Activated T-cell treated with anti-CD3 and anti-CD28 coated beads, Interleukin-2, amount 50 U/mL, for 72 hours (primary cell): ENCODE data around the gene ILF3. TPM values are rescaled to one million over a fixed set of nuclear protein-coding genes. Genes with fewer than 3 reads are reported as not detected.

ENCODE experiments used
- ATAC-seq, 2 donors: fragments of 150-1000 bp; cut with Tn5 transposase; replicated peaks in 1 of 2; 2 replicates each; pipeline ENCODE4 v1.10.0; 2021; ENCODE audit warnings: moderate library complexity in 2 of 2, mild to moderate bottlenecking in 1 of 2
- DNase-seq, 2 donors: peaks; one replicate each; pipeline ENCODE4 v3.0.0; 2021 to 2022; ENCODE audit warnings: mixed read lengths in 1 of 2
- H3K27ac Mint-ChIP-seq: one replicate; pipeline ENCODE4 v1.8.0; 2022; ENCODE audit warnings: mild to moderate bottlenecking, moderate library complexity, mixed read lengths
- H3K27me3 Mint-ChIP-seq: one replicate; pipeline ENCODE4 v1.8.0; 2022; ENCODE audit warnings: low read depth, mixed read lengths
- H3K36me3 Mint-ChIP-seq, 2 donors: one replicate each; pipeline ENCODE4 v1.8.0; 2022; ENCODE audit warnings: mixed read lengths in 2 of 2, mild to moderate bottlenecking in 1 of 2; ENCODE audit not compliant: insufficient read depth in 2 of 2
- H3K4me1 Mint-ChIP-seq: one replicate; pipeline ENCODE4 v1.8.0; 2022; ENCODE audit warnings: low read depth, mixed read lengths
- H3K4me3 Mint-ChIP-seq, 2 donors: one replicate each; pipeline ENCODE4 v1.8.0; 2022; ENCODE audit warnings: mild to moderate bottlenecking in 2 of 2, mixed read lengths in 2 of 2, moderate library complexity in 2 of 2
- H3K9me3 Mint-ChIP-seq, 2 donors: one replicate each; pipeline ENCODE4 v1.8.0; 2022; ENCODE audit warnings: mixed read lengths in 2 of 2
- total RNA-seq, 2 donors: library from RNA; stranded (reverse); gene quantifications; one replicate each; pipeline ENCODE4 v1.2.3, GENCODE V29; 2022

The ILF3 gene
- total RNA-seq, 2 donors from 2014 or later, result 297 to 311 TPM

- peaks cover 4 to 11% of the 10 kb centered on the region in 2 donors for H3K36me3 Mint-ChIP-seq
- DNase-seq (no peak), ATAC-seq (no peak)
- no peaks in the 10 kb centered on the region for H3K27me3 Mint-ChIP-seq
- H3K4me1 Mint-ChIP-seq, result peaks cover 41% of the 10 kb centered on the region
- H3K27ac Mint-ChIP-seq, result no peak overlapping the region
- H3K4me3 Mint-ChIP-seq, result peak overlapping the region; percentile 29 to 55
- H3K9me3 Mint-ChIP-seq, result no peaks in the 10 kb centered on the region
Measured at GRCh38 chr19:10720607-10721125, 66.5 kb downstream of the ILF3 start.

DNA sequence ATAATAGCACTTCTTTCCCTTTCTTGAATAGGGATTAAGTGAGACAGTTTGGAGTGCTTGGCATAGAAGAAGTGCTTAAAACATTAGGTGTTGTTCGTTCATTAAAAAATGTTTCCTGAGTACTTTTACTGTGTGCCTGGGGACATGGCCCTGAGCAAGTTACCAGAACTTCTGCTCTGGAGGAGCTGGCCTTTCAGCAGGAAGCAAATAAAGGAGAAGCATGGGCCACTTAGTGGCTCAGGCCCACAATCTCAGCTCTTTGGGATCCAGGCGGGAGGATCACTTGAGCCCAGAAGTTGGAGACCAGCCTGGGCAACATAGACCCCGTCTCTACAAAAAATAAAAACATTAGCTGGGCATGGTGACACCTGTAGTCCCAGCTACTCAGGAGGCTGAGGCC, 69.4 kb downstream of the ILF3 start:
- Mint-ChIP-seq H3K9me3 (no peaks in the 10 kb centered on the region), H3K27me3 (no peaks in the 10 kb centered on the region), H3K4me3 (no peak overlapping the region), H3K4me1 (peaks cover 53% of the 10 kb centered on the region), H3K36me3 (peaks cover 7 to 11% of the 10 kb centered on the region in 2 donors), H3K27ac (peak overlapping the region; percentile 15)
- ATAC-seq (no peak), DNase-seq (no peak)

- no peaks in the 10 kb centered on the region for H3K27me3 Mint-ChIP-seq
- DNase-seq (no peak), ATAC-seq (no peak)
- H3K36me3 Mint-ChIP-seq, result peaks cover 3 to 10% of the 10 kb centered on the region in 2 donors
- H3K4me3 Mint-ChIP-seq, result no peak overlapping the region
- peak overlapping the region; percentile 5 for H3K27ac Mint-ChIP-seq
- no peaks in the 10 kb centered on the region for H3K9me3 Mint-ChIP-seq
- peaks cover 50% of the 10 kb centered on the region for H3K4me1 Mint-ChIP-seq
Measured at GRCh38 chr19:10724573-10725071, 70.5 kb downstream of the ILF3 start.

DNA sequence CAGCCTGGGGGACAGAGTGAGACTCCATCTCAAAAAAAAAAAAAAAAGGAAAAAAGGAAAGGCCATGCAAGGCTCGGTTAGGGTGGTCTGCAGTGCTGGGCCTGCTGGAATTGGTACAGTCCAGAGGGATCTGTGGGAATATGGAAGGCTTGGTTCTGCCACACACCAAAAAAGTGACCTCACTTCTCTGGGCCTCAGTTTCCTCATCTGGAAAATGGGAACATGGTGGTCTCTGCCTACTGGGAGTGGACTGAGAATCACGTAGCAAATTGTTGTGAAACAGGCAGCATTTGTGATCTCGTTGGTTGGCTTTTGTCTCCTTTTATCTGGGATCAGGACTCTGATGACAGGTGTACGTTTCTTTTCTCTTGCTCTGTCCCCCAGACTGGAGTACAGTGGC, 71.3 kb downstream of the ILF3 start:
- Mint-ChIP-seq H3K9me3 (no peaks in the 10 kb centered on the region), H3K27me3 (no peaks in the 10 kb centered on the region), H3K27ac (no peak overlapping the region), H3K4me1 (peaks cover 51% of the 10 kb centered on the region), H3K36me3 (peaks cover 3 to 10% of the 10 kb centered on the region in 2 donors), H3K4me3 (no peak overlapping the region)
- ATAC-seq, result no peak
- no peak for DNase-seq

GRCh38 chr19:10726268-10726667, 72.1 kb downstream of the ILF3 start:
- Mint-ChIP-seq H3K36me3 (peaks cover 3 to 9% of the 10 kb centered on the region in 2 donors), H3K9me3 (no peaks in the 10 kb centered on the region), H3K27ac (no peak overlapping the region), H3K4me3 (no peak overlapping the region), H3K27me3 (no peaks in the 10 kb centered on the region), H3K4me1 (peaks cover 54% of the 10 kb centered on the region)
- no peak for ATAC-seq
- DNase-seq, result no peak

- Mint-ChIP-seq H3K27ac (no peak overlapping the region), H3K4me3 (no peak overlapping the region), H3K9me3 (no peaks in the 10 kb centered on the region), H3K27me3 (no peaks in the 10 kb centered on the region), H3K36me3 (peaks cover 3 to 9% of the 10 kb centered on the region in 2 donors), H3K4me1 (peaks cover 60% of the 10 kb centered on the region)
- no peak for ATAC-seq
- no peak for DNase-seq
Measured at GRCh38 chr19:10727685-10728201, 73.6 kb downstream of the ILF3 start.

- H3K4me3 Mint-ChIP-seq, result no peak overlapping the region
- ATAC-seq (no peak), DNase-seq (no peak)
- no peaks in the 10 kb centered on the region for H3K27me3 Mint-ChIP-seq
- no peaks in the 10 kb centered on the region for H3K9me3 Mint-ChIP-seq
- H3K36me3 Mint-ChIP-seq, result peaks cover 3% of the 10 kb centered on the region in 2 donors
- H3K4me1 Mint-ChIP-seq, result peaks cover 57% of the 10 kb centered on the region
- no peak overlapping the region for H3K27ac Mint-ChIP-seq
Measured at GRCh38 chr19:10729411-10729810, 75.3 kb downstream of the ILF3 start.

DNA sequence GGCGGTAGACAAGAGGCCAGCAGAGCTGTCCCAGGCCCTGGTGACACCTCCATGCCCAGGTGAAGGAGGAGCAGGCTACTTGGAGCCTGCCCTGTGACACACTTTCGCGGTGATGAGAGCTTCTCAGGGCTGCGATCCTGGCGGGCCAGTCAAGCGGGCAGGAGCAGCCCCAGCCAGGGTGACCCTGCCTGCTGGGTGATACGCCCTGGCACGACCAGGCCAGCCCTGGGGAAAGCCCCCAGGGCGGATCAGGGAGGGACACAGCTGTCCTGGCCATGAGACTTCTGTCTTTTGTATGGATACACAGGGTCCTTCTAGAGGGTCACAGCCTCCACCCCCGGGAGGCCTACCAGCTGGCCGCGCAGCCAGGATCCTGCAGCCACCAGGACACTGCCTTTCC, 76.8 kb downstream of the ILF3 start:
- ATAC-seq, result no peak
- DNase-seq, result no peak

DNA sequence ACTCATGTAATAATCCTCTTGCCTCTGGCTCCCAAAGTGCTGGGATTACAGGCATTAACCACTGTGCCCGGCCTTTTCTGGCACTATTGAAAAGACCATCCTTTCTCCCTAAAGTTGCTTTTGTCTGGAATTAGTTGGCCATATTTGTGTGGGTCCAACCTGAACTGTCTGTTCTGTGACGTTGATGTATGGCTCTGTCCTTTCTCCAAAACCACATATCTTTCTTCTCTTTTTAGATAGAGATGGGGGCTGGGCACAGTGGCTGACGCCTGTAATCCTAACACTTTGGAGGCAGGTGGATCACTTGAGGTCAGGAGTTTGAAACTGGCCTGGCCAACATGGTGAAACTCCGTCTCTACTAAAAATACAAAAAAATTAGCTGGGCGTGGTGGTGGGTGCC, 81.6 kb downstream of the ILF3 start:
- DNase-seq, result no peak
- no peak overlapping the region for H3K27ac Mint-ChIP-seq
- H3K36me3 Mint-ChIP-seq, result peaks cover 5 to 16% of the 10 kb centered on the region in 2 donors
- H3K27me3 Mint-ChIP-seq, result no peaks in the 10 kb centered on the region
- no peak overlapping the region for H3K4me3 Mint-ChIP-seq
- no peaks in the 10 kb centered on the region for H3K9me3 Mint-ChIP-seq
- peaks cover 57% of the 10 kb centered on the region for H3K4me1 Mint-ChIP-seq
- ATAC-seq, result no peak

More for the DNA sequence above, 76.8 kb downstream of the ILF3 start:
- peaks cover 3 to 7% of the 10 kb centered on the region in 2 donors for H3K36me3 Mint-ChIP-seq
- peaks cover 58% of the 10 kb centered on the region for H3K4me1 Mint-ChIP-seq
- H3K27ac Mint-ChIP-seq, result peak overlapping the region; percentile 96
- H3K27me3 Mint-ChIP-seq, result no peaks in the 10 kb centered on the region
- H3K4me3 Mint-ChIP-seq, result peak overlapping the region; percentile 77
- no peaks in the 10 kb centered on the region for H3K9me3 Mint-ChIP-seq

DNA sequence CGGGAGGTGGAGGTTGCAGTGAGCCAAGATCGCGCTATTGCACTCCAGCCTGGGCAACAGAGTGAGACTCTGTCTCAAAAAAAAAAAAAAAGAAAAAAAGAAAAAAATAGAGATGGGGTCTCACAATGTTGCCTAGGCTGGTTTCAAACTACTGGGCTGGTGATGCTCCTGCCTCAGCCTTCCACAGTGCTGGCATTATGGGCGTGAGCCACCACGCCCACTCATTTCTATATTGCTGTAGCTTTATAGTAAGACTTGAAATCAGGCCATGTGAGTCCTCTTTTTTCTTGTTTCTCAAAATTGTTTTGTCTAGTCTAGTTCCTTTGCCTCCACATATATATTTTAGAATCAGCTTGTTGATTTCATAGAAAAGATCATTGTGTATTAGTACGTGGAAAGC, 82.0 kb downstream of the ILF3 start:
- Mint-ChIP-seq H3K9me3 (no peaks in the 10 kb centered on the region), H3K4me1 (peaks cover 55% of the 10 kb centered on the region), H3K27me3 (no peaks in the 10 kb centered on the region), H3K4me3 (no peak overlapping the region), H3K27ac (peak overlapping the region; percentile 76), H3K36me3 (peaks cover 5 to 16% of the 10 kb centered on the region in 2 donors)
- DNase-seq (no peak), ATAC-seq (no peak)

DNA sequence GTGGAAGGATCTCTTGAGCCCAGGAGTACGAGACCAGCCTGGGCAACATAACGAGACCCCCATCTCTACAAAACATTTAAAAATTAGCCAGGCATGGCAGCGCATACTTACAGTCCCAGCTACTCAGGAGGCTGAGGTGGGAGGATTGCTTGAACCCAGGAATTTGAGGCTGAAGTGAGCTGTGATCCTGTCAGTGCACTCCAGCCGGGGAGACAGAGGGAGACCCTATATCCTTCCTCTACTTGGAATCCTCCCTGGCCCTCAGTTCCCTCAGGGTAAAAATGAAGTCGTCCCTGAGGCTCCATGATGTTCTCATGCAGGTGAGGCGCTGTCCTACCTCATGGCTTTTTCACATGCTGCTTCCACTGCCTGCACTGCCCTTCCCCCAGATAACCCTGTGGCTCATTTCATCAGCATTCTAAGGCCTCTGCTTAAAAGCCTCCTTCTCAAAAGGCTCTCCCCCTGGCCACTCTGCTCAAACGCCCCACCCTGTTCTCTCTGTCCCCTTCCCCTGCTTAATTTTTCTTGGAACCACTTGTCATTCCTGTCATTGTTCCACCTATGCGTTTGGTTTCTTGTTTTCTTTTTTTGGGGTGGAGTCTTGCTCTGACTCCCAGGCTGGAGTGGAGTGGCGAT, 82.9 kb downstream of the ILF3 start:
- Mint-ChIP-seq H3K4me3 (no peak overlapping the region), H3K36me3 (peaks cover 5 to 19% of the 10 kb centered on the region in 2 donors), H3K4me1 (peaks cover 51% of the 10 kb centered on the region), H3K27me3 (no peaks in the 10 kb centered on the region), H3K9me3 (no peaks in the 10 kb centered on the region), H3K27ac (peak overlapping the region; percentile 68)
- ATAC-seq (no peak), DNase-seq (no peak)

GRCh38 chr19:10737722-10738121, 83.6 kb downstream of the ILF3 start:
- Mint-ChIP-seq H3K9me3 (no peaks in the 10 kb centered on the region), H3K36me3 (peaks cover 5 to 19% of the 10 kb centered on the region in 2 donors), H3K27me3 (no peaks in the 10 kb centered on the region), H3K4me3 (no peak overlapping the region), H3K4me1 (peaks cover 52% of the 10 kb centered on the region), H3K27ac (no peak overlapping the region)
- DNase-seq (no peak), ATAC-seq (no peak)

DNA sequence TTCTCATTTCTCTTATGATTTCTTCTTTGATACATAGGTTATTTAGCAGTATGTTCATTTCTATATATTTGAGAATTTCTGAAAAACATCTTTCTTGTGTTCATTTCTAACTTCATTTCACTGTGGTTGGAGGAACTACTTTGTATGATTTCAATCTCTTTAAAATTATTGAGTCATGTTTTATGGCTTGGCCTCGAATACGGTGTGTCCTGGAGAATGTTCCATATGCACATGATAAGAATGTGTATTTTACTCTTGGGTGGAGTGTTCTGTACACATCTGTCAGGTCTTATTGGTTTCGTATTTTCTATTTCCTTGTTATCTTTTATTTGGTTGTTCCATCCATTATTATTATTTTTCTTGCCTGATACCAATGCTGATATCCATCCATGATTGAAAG, 86.7 kb downstream of the ILF3 start:
- H3K36me3 Mint-ChIP-seq, result peaks cover 5 to 15% of the 10 kb centered on the region in 2 donors

More for the DNA sequence above, 86.7 kb downstream of the ILF3 start:
- Mint-ChIP-seq H3K4me3 (no peak overlapping the region), H3K27ac (peak overlapping the region; percentile 28), H3K27me3 (no peaks in the 10 kb centered on the region), H3K4me1 (peaks cover 47% of the 10 kb centered on the region), H3K9me3 (no peaks in the 10 kb centered on the region)
- DNase-seq (no peak), ATAC-seq (no peak)
